ENCODE data around the gene ZFPL1.
A peak's percentile ranks its signal among the peaks of the same experiment; 100 is the strongest.

GRCh38 chr11:65133724-65134123 lies 49.7 kb downstream of the ZFPL1 start:
- TF ChIP-seq, protein P1, sequence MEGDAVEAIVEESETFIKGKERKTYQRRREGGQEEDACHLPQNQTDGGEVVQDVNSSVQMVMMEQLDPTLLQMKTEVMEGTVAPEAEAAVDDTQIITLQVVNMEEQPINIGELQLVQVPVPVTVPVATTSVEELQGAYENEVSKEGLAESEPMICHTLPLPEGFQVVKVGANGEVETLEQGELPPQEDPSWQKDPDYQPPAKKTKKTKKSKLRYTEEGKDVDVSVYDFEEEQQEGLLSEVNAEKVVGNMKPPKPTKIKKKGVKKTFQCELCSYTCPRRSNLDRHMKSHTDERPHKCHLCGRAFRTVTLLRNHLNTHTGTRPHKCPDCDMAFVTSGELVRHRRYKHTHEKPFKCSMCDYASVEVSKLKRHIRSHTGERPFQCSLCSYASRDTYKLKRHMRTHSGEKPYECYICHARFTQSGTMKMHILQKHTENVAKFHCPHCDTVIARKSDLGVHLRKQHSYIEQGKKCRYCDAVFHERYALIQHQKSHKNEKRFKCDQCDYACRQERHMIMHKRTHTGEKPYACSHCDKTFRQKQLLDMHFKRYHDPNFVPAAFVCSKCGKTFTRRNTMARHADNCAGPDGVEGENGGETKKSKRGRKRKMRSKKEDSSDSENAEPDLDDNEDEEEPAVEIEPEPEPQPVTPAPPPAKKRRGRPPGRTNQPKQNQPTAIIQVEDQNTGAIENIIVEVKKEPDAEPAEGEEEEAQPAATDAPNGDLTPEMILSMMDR (IDR thresholded peaks at IDR 0.05; ENCODE audit: low read depth, low read length, missing input control) = no peak
- TF ChIP-seq, protein P2, sequence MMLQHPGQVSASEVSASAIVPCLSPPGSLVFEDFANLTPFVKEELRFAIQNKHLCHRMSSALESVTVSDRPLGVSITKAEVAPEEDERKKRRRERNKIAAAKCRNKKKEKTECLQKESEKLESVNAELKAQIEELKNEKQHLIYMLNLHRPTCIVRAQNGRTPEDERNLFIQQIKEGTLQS (IDR thresholded peaks at IDR 0.05) = peak; percentile 4
- TF ChIP-seq RXRA (IDR thresholded peaks at IDR 0.05) = no peak
- no peak for TF ChIP-seq RAD21 (IDR thresholded peaks at IDR 0.05)
- TF ChIP-seq, protein P3, sequence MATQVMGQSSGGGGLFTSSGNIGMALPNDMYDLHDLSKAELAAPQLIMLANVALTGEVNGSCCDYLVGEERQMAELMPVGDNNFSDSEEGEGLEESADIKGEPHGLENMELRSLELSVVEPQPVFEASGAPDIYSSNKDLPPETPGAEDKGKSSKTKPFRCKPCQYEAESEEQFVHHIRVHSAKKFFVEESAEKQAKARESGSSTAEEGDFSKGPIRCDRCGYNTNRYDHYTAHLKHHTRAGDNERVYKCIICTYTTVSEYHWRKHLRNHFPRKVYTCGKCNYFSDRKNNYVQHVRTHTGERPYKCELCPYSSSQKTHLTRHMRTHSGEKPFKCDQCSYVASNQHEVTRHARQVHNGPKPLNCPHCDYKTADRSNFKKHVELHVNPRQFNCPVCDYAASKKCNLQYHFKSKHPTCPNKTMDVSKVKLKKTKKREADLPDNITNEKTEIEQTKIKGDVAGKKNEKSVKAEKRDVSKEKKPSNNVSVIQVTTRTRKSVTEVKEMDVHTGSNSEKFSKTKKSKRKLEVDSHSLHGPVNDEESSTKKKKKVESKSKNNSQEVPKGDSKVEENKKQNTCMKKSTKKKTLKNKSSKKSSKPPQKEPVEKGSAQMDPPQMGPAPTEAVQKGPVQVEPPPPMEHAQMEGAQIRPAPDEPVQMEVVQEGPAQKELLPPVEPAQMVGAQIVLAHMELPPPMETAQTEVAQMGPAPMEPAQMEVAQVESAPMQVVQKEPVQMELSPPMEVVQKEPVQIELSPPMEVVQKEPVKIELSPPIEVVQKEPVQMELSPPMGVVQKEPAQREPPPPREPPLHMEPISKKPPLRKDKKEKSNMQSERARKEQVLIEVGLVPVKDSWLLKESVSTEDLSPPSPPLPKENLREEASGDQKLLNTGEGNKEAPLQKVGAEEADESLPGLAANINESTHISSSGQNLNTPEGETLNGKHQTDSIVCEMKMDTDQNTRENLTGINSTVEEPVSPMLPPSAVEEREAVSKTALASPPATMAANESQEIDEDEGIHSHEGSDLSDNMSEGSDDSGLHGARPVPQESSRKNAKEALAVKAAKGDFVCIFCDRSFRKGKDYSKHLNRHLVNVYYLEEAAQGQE (IDR thresholded peaks at IDR 0.05) = no peak
- no peak for TF ChIP-seq FOXA1 (IDR thresholded peaks at IDR 0.05)
- TF ChIP-seq SP1 (IDR thresholded peaks at IDR 0.05) = no peak
